OCI-LY7 (cell line): ENCODE results near the gene CLCN5.

ENCODE experiments used
- CTCF ChIP-seq: fragments of 200-600 bp; sonication (generic); conservative IDR thresholded peaks from 2 replicates; pipeline ENCODE4 v1.5.1; 2014; ENCODE audit warnings: mild to moderate bottlenecking, antibody characterized with exemption, low read length, moderate library complexity, mixed read lengths
- EZH2phosphoT487 ChIP-seq: fragments of 200-600 bp; sonication (generic); IDR thresholded peaks from 2 replicates; pipeline ENCODE4 v1.6.1; 2018; ENCODE audit warnings: low read depth, borderline replicate concordance, mild to moderate bottlenecking, mixed run types, antibody characterized with exemption, low read length, moderate library complexity, mixed read lengths

- no peak for TF ChIP-seq EZH2phosphoT487
- TF ChIP-seq CTCF, result no peak
Observed at GRCh38 chrX:50099331-50099730, 176.9 kb downstream of the CLCN5 start.
